Activated CD4-positive, alpha-beta T cell treated with anti-CD3 and anti-CD28 coated beads, Interleukin-2, amount 10 ng/mL, durations not matched to agents 24 days and 14 days (primary cell): ENCODE data around the gene CDH20. TPM values are rescaled to one million over a fixed set of nuclear protein-coding genes. Genes with fewer than 3 reads are reported as not detected.

Experiments
- DNase-seq: peaks from one replicate; pipeline ENCODE4 v3.0.0; 2022
- H3K27ac Mint-ChIP-seq: one replicate; pipeline ENCODE4 v1.8.0; 2022; ENCODE audit warnings: mild to moderate bottlenecking, mixed read lengths
- H3K27me3 Mint-ChIP-seq: one replicate; pipeline ENCODE4 v1.8.0; 2022; ENCODE audit warnings: mixed read lengths
- H3K36me3 Mint-ChIP-seq: one replicate; pipeline ENCODE4 v1.8.0; 2022; ENCODE audit warnings: low read depth, mild to moderate bottlenecking, mixed read lengths
- H3K4me1 Mint-ChIP-seq: one replicate; pipeline ENCODE4 v1.8.0; 2021; ENCODE audit warnings: mixed read lengths
- H3K4me3 Mint-ChIP-seq: one replicate; pipeline ENCODE4 v1.8.0; 2022; ENCODE audit warnings: mild to moderate bottlenecking, moderate library complexity, mixed read lengths
- H3K9me3 Mint-ChIP-seq: one replicate; pipeline ENCODE4 v1.8.0; 2021; ENCODE audit warnings: mixed read lengths
- intact Hi-C: fragments of 100-400 bp; cut with micrococcal nuclease; formaldehyde crosslinking; loops from one replicate; pipeline ENCODE4 v1.15.1; 2023
- total RNA-seq: library from RNA; stranded (reverse); gene quantifications from 2 replicates; pipeline ENCODE4 v1.2.3, GENCODE V29; 2022

The CDH20 gene
- total RNA-seq, 1 donor from 2014 or later = 0.12 TPM

DNA sequence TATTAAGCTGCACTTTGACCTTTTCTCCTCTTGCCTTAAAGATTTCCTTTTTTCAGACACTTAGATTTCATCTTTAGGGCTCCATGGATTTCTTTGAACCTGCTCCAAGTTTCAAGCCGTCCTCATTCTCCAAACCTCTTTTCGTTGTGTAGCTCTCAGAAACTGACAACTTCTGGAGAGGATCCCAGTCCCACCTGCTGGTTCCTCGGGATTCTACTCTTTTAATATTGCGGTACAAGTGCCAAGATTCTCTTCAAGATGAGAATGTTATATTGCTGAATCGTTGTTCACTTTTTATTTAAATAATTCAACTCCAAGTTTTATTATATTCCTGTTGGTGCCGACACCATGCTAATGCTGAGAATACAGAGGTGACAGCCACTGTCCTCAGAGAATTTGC lies 141.1 kb downstream of the CDH20 start:
- intact Hi-C loops = no loop called here
- no peak for DNase-seq

DNA sequence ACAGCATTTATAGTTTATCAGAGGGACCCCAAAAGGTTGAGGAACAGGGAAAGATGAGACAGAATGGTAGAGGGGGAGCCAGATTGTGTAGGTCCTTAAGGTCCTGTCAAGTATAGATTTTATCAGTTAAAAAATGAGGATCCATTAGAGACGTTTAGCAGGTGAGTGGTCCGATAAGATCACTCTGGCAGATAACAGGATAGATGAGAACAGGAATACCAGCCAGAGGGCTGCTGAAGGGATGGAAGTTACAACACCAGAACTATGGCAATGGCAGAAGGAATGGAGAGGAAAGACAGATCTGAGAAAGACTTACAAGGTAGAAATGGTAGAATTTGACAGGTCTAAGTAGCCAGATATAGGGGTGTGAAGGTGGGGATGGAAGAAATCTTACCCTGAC lies 141.7 kb downstream of the CDH20 start:
- no peak overlapping the region for H3K27ac Mint-ChIP-seq
- H3K27me3 Mint-ChIP-seq = no peaks in the 10 kb centered on the region
- no peaks in the 10 kb centered on the region for H3K36me3 Mint-ChIP-seq
- DNase-seq = no peak
- no peaks in the 10 kb centered on the region for H3K4me1 Mint-ChIP-seq
- no peak overlapping the region for H3K4me3 Mint-ChIP-seq
- H3K9me3 Mint-ChIP-seq = no peaks in the 10 kb centered on the region
- intact Hi-C loops = no loop called here

More for the DNA sequence above, 141.1 kb downstream of the CDH20 start:
- H3K36me3 Mint-ChIP-seq = no peaks in the 10 kb centered on the region
- no peak overlapping the region for H3K27ac Mint-ChIP-seq
- H3K4me1 Mint-ChIP-seq = no peaks in the 10 kb centered on the region
- no peaks in the 10 kb centered on the region for H3K27me3 Mint-ChIP-seq
- no peak overlapping the region for H3K4me3 Mint-ChIP-seq
- H3K9me3 Mint-ChIP-seq = no peaks in the 10 kb centered on the region

DNA sequence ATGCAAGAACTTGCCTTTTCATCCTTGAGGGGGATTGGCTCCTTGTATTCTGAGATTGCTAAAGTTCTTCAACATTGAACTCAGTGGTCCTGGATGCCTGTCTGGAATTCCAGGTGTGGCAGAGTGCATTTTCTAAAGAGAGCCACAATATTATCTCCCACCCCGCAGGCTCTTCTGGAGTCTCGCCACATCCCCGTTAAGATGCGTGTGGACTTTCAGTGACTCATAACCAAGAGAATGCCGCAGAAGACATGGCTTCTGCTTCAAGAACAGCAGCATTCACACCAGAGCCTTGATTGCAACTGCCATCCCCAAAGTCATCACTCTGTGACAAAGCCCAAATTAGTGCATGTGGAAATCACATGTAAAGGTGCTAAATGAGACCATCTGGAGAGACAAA lies 142.7 kb downstream of the CDH20 start:
- H3K27me3 Mint-ChIP-seq = no peaks in the 10 kb centered on the region
- no peaks in the 10 kb centered on the region for H3K4me1 Mint-ChIP-seq
- H3K9me3 Mint-ChIP-seq = no peaks in the 10 kb centered on the region

DNA sequence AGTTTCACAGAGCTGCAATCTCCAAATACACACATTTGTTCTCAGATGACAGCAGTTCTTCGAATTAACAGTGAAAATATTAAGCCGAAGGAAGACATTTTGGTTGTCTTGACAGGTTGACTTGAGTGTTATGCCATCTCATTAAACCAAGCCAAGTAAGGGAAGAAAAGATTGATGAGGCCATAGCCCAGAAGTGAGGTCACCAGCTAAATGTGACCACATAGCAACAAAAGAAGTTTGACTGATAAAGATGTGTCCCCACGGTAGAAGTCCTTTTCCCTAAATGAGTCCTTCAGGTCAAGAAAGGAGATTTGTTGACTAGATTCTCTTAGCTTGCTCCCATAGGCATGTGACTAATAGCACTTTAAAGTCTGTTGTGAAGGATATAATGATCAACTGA lies 156.1 kb downstream of the CDH20 start:
- Mint-ChIP-seq H3K27ac (no peak overlapping the region), H3K36me3 (no peaks in the 10 kb centered on the region), H3K9me3 (no peaks in the 10 kb centered on the region), H3K27me3 (no peaks in the 10 kb centered on the region), H3K4me3 (no peak overlapping the region), H3K4me1 (no peaks in the 10 kb centered on the region)
- DNase-seq = no peak
- intact Hi-C loops = no loop called here

More for the DNA sequence above, 142.7 kb downstream of the CDH20 start:
- intact Hi-C loops = no loop called here
- H3K4me3 Mint-ChIP-seq = no peak overlapping the region
- no peak overlapping the region for H3K27ac Mint-ChIP-seq
- H3K36me3 Mint-ChIP-seq = no peaks in the 10 kb centered on the region
- DNase-seq = no peak

DNA sequence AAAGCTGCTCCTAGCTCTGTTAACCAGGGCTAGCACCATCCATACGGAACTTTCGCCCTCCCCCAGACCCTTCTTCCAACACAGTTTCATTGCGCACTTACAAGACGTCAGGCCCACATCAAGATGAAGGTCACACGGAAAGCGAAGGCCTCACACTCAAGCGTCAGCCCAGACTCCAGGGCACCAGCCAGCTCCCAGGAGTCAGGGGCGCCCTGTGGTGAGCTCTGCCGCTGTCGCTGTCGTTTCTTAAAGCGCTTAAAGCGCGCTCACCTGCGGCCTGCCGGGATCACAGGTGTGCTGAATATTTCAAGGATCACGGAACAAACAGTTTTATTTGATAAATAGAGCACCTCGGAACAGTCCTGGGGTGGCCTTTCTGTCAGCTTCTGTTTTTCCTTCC lies 163.1 kb downstream of the CDH20 start:
- H3K4me3 Mint-ChIP-seq = no peak overlapping the region

DNA sequence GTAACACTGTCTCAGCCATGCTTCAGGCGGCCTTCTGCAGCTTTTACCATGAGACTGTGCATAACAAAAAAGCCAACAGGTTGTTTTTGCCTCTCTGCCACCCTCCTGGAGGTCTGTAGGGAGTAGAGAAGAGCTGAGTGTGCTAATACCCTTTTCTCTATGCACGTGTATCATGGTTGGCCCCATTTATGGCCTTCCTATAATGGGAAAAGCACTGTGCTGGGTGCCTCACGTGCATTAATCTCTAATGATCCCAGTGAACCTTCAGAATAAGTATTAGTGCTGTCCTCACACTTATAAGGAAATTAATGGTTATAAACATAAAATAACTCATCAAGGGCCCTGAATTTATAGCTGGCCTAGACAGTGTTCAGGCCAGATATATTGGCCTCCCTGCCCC lies 164.2 kb downstream of the CDH20 start:
- no peak overlapping the region for H3K4me3 Mint-ChIP-seq
- DNase-seq = no peak
- H3K27me3 Mint-ChIP-seq = no peaks in the 10 kb centered on the region
- H3K27ac Mint-ChIP-seq = no peak overlapping the region
- intact Hi-C loops = no loop called here
- no peaks in the 10 kb centered on the region for H3K36me3 Mint-ChIP-seq
- H3K4me1 Mint-ChIP-seq = no peaks in the 10 kb centered on the region
- H3K9me3 Mint-ChIP-seq = no peaks in the 10 kb centered on the region

More for the DNA sequence above, 163.1 kb downstream of the CDH20 start:
- no peaks in the 10 kb centered on the region for H3K9me3 Mint-ChIP-seq
- H3K27me3 Mint-ChIP-seq = no peaks in the 10 kb centered on the region
- no peak overlapping the region for H3K27ac Mint-ChIP-seq
- intact Hi-C loops = no loop called here
- no peak for DNase-seq
- no peaks in the 10 kb centered on the region for H3K36me3 Mint-ChIP-seq
- H3K4me1 Mint-ChIP-seq = no peaks in the 10 kb centered on the region

DNA sequence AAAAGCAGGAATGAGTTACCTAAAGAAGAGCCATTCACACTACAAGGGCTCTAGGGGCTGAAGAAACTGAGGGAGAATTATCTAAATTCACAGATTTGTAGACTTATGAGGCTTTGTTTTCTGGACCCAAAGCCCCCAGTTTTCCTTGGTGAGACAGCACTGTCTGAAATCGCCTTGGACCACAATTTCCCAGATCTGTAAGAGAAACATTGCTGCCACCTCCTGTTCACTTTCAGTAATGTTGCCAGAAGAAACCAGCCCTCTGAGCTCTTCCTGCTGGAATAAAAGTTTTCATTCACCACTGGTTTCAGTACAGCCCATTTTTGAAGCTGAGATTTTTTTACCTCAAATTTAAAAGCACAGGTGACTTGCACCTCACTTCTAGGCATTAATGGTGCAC lies 169.2 kb downstream of the CDH20 start:
- no peak overlapping the region for H3K4me3 Mint-ChIP-seq
- H3K9me3 Mint-ChIP-seq = no peaks in the 10 kb centered on the region
- peak; percentile 58 for DNase-seq
- no peak overlapping the region for H3K27ac Mint-ChIP-seq
- no peaks in the 10 kb centered on the region for H3K36me3 Mint-ChIP-seq
- H3K27me3 Mint-ChIP-seq = peaks cover 2% of the 10 kb centered on the region
- intact Hi-C loops = loop anchor here (2.0 to 10.0 kb wide), 3 partner anchors 180 to 1515 kb away; no protein-coding TSS in a partner anchor
- no peaks in the 10 kb centered on the region for H3K4me1 Mint-ChIP-seq

DNA sequence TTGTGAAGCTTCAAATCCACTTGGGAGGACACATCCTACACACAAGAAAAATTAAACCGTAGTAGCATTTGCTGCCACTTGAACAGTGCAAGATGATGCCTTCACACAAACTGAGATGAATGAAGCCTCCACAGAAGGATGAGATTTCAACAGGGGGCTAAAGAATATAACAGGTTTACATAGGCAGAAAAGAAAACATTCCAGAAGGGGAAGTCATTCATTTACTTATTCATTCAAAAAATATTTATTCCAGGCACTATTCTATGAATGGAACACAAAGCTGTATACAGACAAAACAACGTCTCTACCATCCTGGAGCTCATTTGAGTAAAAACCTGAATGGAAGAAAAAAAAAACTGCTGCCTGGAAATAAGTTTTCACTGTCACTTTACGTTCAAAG lies 170.5 kb downstream of the CDH20 start:
- Mint-ChIP-seq H3K27me3 (peaks cover 2% of the 10 kb centered on the region), H3K9me3 (peaks cover 3% of the 10 kb centered on the region), H3K27ac (no peak overlapping the region), H3K4me3 (no peak overlapping the region), H3K4me1 (no peaks in the 10 kb centered on the region), H3K36me3 (no peaks in the 10 kb centered on the region)
- intact Hi-C loops = loop anchor here (2.0 to 10.0 kb wide), 3 partner anchors 181 to 1516 kb away; no protein-coding TSS in a partner anchor
- DNase-seq = no peak

DNA sequence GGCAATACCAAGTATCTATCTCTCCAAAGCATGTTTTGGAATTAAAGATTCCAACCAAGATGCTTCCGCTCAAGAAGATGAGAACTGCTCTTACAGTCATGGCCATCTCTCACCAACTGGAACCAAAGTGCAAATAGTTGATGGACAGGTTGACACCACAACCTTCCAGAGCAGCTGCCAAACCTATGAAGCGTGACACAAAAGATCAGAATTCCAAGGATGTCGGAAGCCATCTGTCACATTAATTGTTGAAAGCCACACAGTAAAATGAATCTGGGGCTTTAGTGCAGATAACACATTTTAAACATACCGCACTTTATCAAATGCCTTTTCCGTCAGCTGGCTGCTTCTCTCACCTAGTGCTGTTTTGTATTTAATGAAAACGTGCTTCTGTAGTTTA lies 195.7 kb downstream of the CDH20 start:
- intact Hi-C loops = no loop called here
- Mint-ChIP-seq H3K9me3 (no peaks in the 10 kb centered on the region), H3K27ac (no peak overlapping the region), H3K4me3 (no peak overlapping the region), H3K4me1 (no peaks in the 10 kb centered on the region), H3K36me3 (no peaks in the 10 kb centered on the region), H3K27me3 (no peaks in the 10 kb centered on the region)
- no peak for DNase-seq

DNA sequence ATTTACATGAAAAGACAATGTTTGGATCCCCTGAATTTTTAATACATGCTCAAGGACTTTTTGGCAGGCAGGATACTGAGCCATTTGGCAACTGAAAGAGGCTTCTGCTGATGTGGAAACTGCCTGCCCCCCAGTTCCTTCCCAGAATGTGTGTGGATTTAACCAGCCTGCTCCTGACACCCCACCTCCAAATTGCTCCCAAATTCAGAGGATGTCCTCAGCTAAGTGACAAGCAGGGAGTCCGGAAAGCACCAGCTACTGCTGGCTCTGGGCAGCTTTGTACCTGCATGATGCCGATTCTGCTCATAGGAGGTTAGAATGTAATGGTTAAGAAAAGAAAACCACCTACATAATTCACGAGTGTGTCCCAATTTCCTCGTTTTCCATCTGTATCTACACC lies 197.5 kb downstream of the CDH20 start:
- Mint-ChIP-seq H3K27ac (no peak overlapping the region), H3K4me1 (no peaks in the 10 kb centered on the region), H3K36me3 (no peaks in the 10 kb centered on the region), H3K27me3 (no peaks in the 10 kb centered on the region), H3K9me3 (no peaks in the 10 kb centered on the region), H3K4me3 (no peak overlapping the region)
- no peak for DNase-seq
- intact Hi-C loops = no loop called here

DNA sequence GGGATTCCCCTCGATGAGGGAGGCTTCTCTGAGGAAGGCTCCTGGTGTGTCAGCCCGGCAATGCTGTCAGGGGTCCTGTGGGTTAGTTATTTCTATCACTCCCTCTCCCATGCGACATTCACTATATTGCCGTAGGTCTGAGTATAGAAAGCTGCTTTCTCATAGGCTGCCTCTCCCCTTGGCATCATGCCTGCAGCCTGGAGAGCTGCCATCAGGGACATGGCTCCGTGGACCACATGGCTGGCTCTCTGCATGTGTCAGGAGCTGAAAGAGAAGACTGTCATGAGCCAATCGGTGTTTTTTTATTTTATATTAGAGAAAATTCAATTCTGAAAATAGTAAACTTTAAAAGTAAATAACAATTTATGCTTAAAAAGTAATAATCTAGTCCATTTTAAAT lies 198.0 kb downstream of the CDH20 start:
- Mint-ChIP-seq H3K36me3 (no peaks in the 10 kb centered on the region), H3K4me3 (no peak overlapping the region), H3K9me3 (no peaks in the 10 kb centered on the region), H3K27ac (no peak overlapping the region), H3K27me3 (no peaks in the 10 kb centered on the region), H3K4me1 (no peaks in the 10 kb centered on the region)
- intact Hi-C loops = no loop called here
- DNase-seq = no peak

DNA sequence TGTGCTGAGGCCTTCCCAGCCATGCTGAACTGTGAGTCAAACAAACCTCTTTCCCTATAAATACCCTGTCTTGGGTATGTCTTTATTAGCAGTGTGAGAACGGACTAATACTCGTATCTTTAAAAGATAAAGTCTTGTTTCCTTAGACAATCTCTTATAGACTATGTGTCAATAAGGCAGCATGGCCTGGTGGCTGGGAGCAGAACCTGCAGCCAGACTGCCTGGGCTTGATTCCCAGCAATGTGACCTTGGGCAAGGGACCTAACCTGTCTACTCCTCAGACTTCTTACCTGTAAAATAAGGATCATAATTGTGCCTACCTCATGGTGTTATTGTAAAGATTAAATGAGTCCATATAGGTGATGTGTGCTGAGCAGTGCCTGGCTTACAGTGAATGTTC lies 198.7 kb downstream of the CDH20 start:
- Mint-ChIP-seq H3K4me3 (no peak overlapping the region), H3K4me1 (no peaks in the 10 kb centered on the region), H3K27me3 (no peaks in the 10 kb centered on the region), H3K27ac (no peak overlapping the region), H3K36me3 (no peaks in the 10 kb centered on the region), H3K9me3 (no peaks in the 10 kb centered on the region)
- no peak for DNase-seq
- intact Hi-C loops = no loop called here

DNA sequence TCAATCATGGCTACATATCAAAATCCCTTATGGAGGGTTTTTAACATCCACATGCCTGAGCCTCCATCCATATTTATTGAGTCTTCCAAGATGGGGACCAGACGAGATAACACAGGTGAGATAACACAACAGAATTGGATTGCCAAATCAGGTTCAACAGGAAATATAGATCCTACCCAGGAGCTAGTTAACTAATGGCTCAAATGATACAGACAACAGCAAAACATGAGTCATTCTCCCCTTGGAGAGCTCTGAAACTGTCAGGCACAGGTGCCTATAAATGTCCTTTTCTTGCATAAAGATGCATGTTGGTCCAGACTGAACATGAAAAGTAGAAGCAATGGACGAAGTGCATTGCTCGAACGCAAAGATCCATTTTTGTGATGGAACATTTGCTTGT lies 202.2 kb downstream of the CDH20 start:
- intact Hi-C loops = no loop called here
- Mint-ChIP-seq H3K27me3 (peaks cover 3% of the 10 kb centered on the region), H3K9me3 (no peaks in the 10 kb centered on the region), H3K27ac (no peak overlapping the region), H3K4me3 (no peak overlapping the region), H3K4me1 (no peaks in the 10 kb centered on the region), H3K36me3 (no peaks in the 10 kb centered on the region)
- DNase-seq = no peak

DNA sequence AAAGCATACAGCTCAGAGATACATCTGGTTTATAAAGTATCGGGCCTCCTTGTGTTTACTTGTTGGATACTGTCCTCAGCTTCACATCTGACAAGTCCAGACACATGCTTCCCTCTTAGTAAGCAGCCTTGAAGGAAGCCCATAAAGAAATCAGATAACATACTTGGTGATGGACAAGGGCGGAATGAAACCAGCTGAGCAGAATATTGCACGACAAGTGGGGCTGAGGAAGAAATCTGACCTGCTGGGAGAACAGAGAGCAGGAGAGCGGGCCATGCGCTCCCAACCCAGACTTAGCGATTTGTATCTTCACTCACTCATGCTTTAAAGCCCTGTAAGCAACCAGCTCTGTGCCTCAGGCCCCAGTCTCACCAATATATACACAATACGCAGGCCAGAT lies 208.4 kb downstream of the CDH20 start:
- Mint-ChIP-seq H3K36me3 (no peaks in the 10 kb centered on the region), H3K27me3 (peaks cover 3% of the 10 kb centered on the region), H3K27ac (no peak overlapping the region), H3K4me3 (no peak overlapping the region), H3K9me3 (no peaks in the 10 kb centered on the region), H3K4me1 (no peaks in the 10 kb centered on the region)
- intact Hi-C loops = no loop called here
- no peak for DNase-seq

DNA sequence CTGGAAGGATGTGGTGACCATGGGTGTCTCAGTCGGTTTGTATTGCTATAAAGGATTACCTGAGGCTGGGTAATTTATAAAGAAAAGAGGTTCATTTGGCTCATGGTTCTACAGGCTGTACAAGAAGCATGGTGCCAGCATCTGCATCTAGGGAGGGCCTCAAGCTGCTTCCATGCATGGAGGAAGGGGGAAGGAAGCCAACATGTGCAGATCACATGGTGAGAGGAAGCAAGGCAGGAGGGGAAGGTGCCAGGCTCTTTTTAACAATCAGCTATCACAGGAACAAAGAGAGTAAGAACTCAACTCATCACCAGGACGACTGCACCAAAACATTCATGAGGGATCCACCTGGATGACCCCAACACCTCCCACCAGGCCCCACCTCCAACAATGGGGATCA lies 209.4 kb downstream of the CDH20 start:
- Mint-ChIP-seq H3K36me3 (no peaks in the 10 kb centered on the region), H3K4me1 (no peaks in the 10 kb centered on the region), H3K27me3 (peaks cover under 1% of the 10 kb centered on the region), H3K27ac (no peak overlapping the region), H3K9me3 (no peaks in the 10 kb centered on the region), H3K4me3 (no peak overlapping the region)
- intact Hi-C loops = no loop called here
- no peak for DNase-seq
